GM12878 (cell line): ENCODE results near the gene ABCG5. TPM values are rescaled to one million over a fixed set of nuclear protein-coding genes. Genes with fewer than 3 reads are reported as not detected.

ENCODE experiments used
- ATAC-seq: fragments of 200-7000 bp; cut with Tn5 transposase; 3 replicates; pipeline ENCODE4 v1.9.1; 2020; ENCODE audit warnings: mild to moderate bottlenecking, moderate library complexity
- BruUV-seq: library from RNA; stranded (reverse); fragments of 400-500 nt; replicated peaks from 2 replicates; lab custom pipeline; 2021; lab: Mats Ljungman, UMichigan
- CTCF ChIA-PET: fragments of 300-600 bp; sonication (Branson Sonifier 250); formaldehyde crosslinking; extraction: SDS; loops from one replicate; lab custom pipeline; 2021; ENCODE audit warnings: inconsistent platforms; lab: Yijun Ruan, JAX
- POLR2A ChIA-PET: fragments of 350-600 bp; formaldehyde crosslinking; extraction: SDS; loops from one replicate; lab custom pipeline; 2021; ENCODE audit warnings: inconsistent platforms; lab: Charles Lee
- RAD21 ChIA-PET: fragments of 300-600 bp; sonication (Branson Sonifier 250); formaldehyde crosslinking; loops from one replicate; lab custom pipeline; 2023; ENCODE audit warnings: antibody characterized with exemption; ENCODE audit not compliant: unreplicated experiment; lab: Charles Lee
- SMC1A ChIA-PET: fragments of 300-600 bp; sonication (Branson Sonifier 250); formaldehyde crosslinking; loops from one replicate; lab custom pipeline; 2023; ENCODE audit not compliant: unreplicated experiment, uncharacterized antibody; lab: Charles Lee
- DNase-seq: peaks from one replicate; pipeline ENCODE4 v3.0.0-alpha.2; 2011; ENCODE audit warnings: low read depth, low spot score
- FAIRE-seq: peaks from 3 replicates; lab custom pipeline; 2011; peaks lifted over from hg19 to GRCh38; lab: Jason Lieb, UNC
- H2AFZ ChIP-seq: 2 replicates; pipeline ENCODE4 v1.6.0; 2011; ENCODE audit warnings: low read depth, low read length, control low read depth; ENCODE audit not compliant: control insufficient read depth
- H3K27ac ChIP-seq: 2 replicates; pipeline ENCODE4 v1.5.1; 2011; ENCODE audit warnings: control low read depth; ENCODE audit not compliant: control insufficient read depth, insufficient read depth
- H3K27me3 ChIP-seq, 2 experiments: replicated peaks in 1 of 2; 2 replicates each; pipeline versions ENCODE4 v1.6.0 to v1.6.1; 2011; ENCODE audit warnings: low read length in 1 of 2; ENCODE audit not compliant: control insufficient read depth in 2 of 2, insufficient read depth in 2 of 2
- H3K36me3 ChIP-seq, 2 experiments: 2 replicates each; pipeline ENCODE4 v1.5.1; 2011; ENCODE audit warnings: low read length in 1 of 2; ENCODE audit not compliant: control insufficient read depth in 2 of 2, insufficient read depth in 2 of 2
- H3K4me1 ChIP-seq: 2 replicates; pipeline ENCODE4 v1.6.1; 2011; ENCODE audit warnings: mild to moderate bottlenecking, low read length, moderate library complexity, mixed read lengths; ENCODE audit not compliant: control insufficient read depth, insufficient read depth
- H3K4me2 ChIP-seq: 2 replicates; pipeline ENCODE4 v1.6.0; 2011; ENCODE audit warnings: control low read depth; ENCODE audit not compliant: control insufficient read depth, insufficient read depth
- H3K4me3 ChIP-seq: fragments of 200-600 bp; sonication (generic); 2 replicates; pipeline ENCODE4 v1.5.1; 2016
- H3K79me2 ChIP-seq: 2 replicates; pipeline ENCODE4 v1.6.0; 2011; ENCODE audit warnings: low read length; ENCODE audit not compliant: control insufficient read depth, insufficient read depth
- H3K9ac ChIP-seq: 2 replicates; pipeline ENCODE4 v1.8.0; 2011; ENCODE audit warnings: low read length, control low read depth, mixed read lengths; ENCODE audit not compliant: control insufficient read depth, insufficient read depth
- H3K9me3 ChIP-seq: replicated peaks from 3 replicates; pipeline ENCODE4 v1.5.1; 2011; ENCODE audit warnings: mild to moderate bottlenecking, low read length; ENCODE audit not compliant: control insufficient read depth, insufficient read depth
- H4K20me1 ChIP-seq: 2 replicates; pipeline ENCODE4 v1.6.0; 2011; ENCODE audit not compliant: control insufficient read depth, insufficient read depth
- ASH2L ChIP-seq: fragments of 300-600, 200-600 bp; sonication (generic); IDR thresholded peaks from 2 replicates; pipeline ENCODE4 v1.6.1; 2017; ENCODE audit warnings: low read depth, mild to moderate bottlenecking, borderline replicate concordance
- BHLHE40 ChIP-seq, 2 experiments: fragments of 450-650 bp in 1 of 2; IDR thresholded peaks; 2 replicates each; pipeline ENCODE4 v1.6.1; 2011 to 2017; ENCODE audit warnings: low read depth in 2 of 2, borderline replicate concordance in 1 of 2, improper control_type of control experiment in 1 of 2, low read length in 1 of 2, mild to moderate bottlenecking in 1 of 2
- ESRRA ChIP-seq: IDR thresholded peaks from 2 replicates; pipeline ENCODE4 v1.6.1; 2012; ENCODE audit warnings: mild to moderate bottlenecking, low read length, improper control_type of control experiment
- MTA2 ChIP-seq: fragments of 450-650 bp; IDR thresholded peaks from 2 replicates; pipeline ENCODE4 v1.6.1; 2016; ENCODE audit warnings: low read depth, mild to moderate bottlenecking, moderate library complexity
- RFX5 ChIP-seq: IDR thresholded peaks from 2 replicates; pipeline ENCODE4 v1.6.1; 2011; ENCODE audit warnings: low read depth, low read length, improper control_type of control experiment
- RUNX3 ChIP-seq: IDR thresholded peaks from 2 replicates; pipeline ENCODE4 v1.6.1; 2012; ENCODE audit warnings: low read length, inconsistent platforms
- WGBS: methylation state at CpG from one replicate; pipeline ENCODE4 v1.1.6; 2016; ENCODE audit warnings: low lambda C conversion rate; ENCODE audit not compliant: insufficient replicate concordance, insufficient coverage; ENCODE audit errors: missing lambda C conversion rate; 5-methylcytosine and 5-hydroxymethylcytosine counted together
- in situ Hi-C: fragments of 300-500 bp; cut with MboI; formaldehyde crosslinking; loops from 9 replicates; pipeline ENCODE4 v1.14.3; 2018; ENCODE audit warnings: mixed read lengths
- intact Hi-C: fragments of 100-400 bp; cut with micrococcal nuclease; formaldehyde crosslinking; loops from one replicate; pipeline ENCODE4 v1.14.2; 2022; ENCODE audit not compliant: unreplicated experiment
- polyA plus RNA-seq, 11 experiments: library from polyadenylated mRNA; depleted of rRNA in 4 of 11; unstranded in 6 of 11; stranded (reverse) in 5 of 11; fragments of >200 nt; fragmentation: Nextera tagmentation in 4 of 11; fragmentation: Illumina TruSeq in 1 of 11; extraction: Ambion mirVana in 4 of 11; extraction: Trizol in 1 of 11; gene quantifications; 1 replicate in 1 of 11; 2 replicates in 10 of 11; pipeline versions ENCODE4 v1.2.1 to v1.2.3, GENCODE V29; 2011 to 2016; ENCODE audit warnings: inconsistent platforms in 2 of 11, missing spikeins in 2 of 11, low read depth in 1 of 11
- total RNA-seq, 4 experiments: library from RNA; depleted of rRNA in 3 of 4; stranded (reverse); fragments of >200 nt in 3 of 4; fragmentation: Illumina TruSeq in 1 of 4; extraction: Trizol in 1 of 4; gene quantifications; 2 replicates each; pipeline versions ENCODE4 v1.2.1 to v1.2.3, GENCODE V29; 2013 to 2021
- TF ChIP-seq, protein P1 (sequence below), 3 experiments: IDR thresholded peaks in 2 of 3; conservative IDR thresholded peaks in 1 of 3; 2 replicates each; pipeline ENCODE4 v1.5.1; 2011; ENCODE audit warnings: low read depth in 3 of 3, low read length in 3 of 3, mild to moderate bottlenecking in 3 of 3, control low read depth in 2 of 3, moderate library complexity in 2 of 3, inconsistent platforms in 1 of 3, mixed read lengths in 1 of 3; ENCODE audit not compliant: control insufficient read depth in 2 of 3, insufficient read depth in 1 of 3; ENCODE audit errors: extremely low read depth in 1 of 3
- TF ChIP-seq, protein P2 (sequence below): fragments of 150-350 bp; IDR thresholded peaks from 2 replicates; pipeline ENCODE4 v1.6.1; 2014; ENCODE audit warnings: mild to moderate bottlenecking, low read depth, low read length
- TF ChIP-seq, protein P3 (sequence below): fragments of 450-650 bp; formaldehyde crosslinking; IDR thresholded peaks from 2 replicates; pipeline ENCODE4 v1.5.0; 2022; ENCODE audit warnings: mild to moderate bottlenecking, missing genetic modification characterization
- TF ChIP-seq, protein P4 (sequence below): fragments of 450-650 bp; conservative IDR thresholded peaks from 2 replicates; pipeline ENCODE4 v1.6.1; 2017; ENCODE audit warnings: mild to moderate bottlenecking, moderate library complexity
- TF ChIP-seq, protein P5 (sequence below): fragments of 450-650 bp; IDR thresholded peaks from 2 replicates; pipeline ENCODE4 v1.6.1; 2014; ENCODE audit warnings: mild to moderate bottlenecking

The ABCG5 gene
- total and polyA plus RNA-seq, 10 of the 15 experiments (the other 5 are each of a cell fraction or from before 2014, with no cell fraction given) = not detected

DNA sequence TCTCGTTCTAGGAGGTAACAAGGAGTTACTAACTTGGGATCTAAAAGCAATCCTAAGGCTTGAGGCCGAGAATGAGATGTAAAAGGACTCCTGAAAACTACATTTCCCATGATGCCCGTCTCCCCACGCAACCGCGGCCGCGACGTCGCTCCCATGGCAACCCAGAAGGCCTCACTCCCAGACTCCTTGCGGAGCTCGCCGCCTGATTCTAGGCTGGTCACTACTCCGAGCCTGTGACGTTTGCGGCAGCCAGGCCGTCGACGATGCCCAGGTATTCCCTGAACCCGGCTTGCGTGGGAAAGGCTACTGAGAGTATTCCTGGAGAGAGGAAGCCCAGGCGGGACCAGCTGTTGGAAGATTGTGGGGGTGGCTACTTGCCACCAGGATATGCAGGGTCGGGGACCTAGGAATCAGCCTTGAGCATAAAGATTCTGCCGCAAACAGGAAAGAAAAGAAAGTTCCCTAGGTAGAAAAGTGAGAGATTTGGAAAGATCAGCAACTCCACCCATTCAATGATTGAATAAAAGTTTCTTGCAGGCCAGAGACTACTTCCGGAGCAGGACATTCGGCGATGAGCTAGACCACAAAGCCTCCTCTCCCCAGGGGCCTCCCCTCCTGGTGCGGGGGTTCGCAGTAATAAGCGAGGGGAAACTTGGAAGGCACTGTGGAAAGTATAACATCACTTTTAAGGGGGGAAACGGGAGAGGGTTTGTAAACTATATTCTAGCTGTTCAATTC is 64.6 kb downstream of the ABCG5 start, which contains the start of gene DYNC2LI1:
Gene DYNC2LI1, plus strand, starts transcription at position 164 of the 738 bp plus-strand sequence. Its CDS starts 100 bp downstream, at position 264.
- ChIA-PET SMC1A (interaction anchor here (0.9 to 1.3 kb wide), 3 partner anchors 12 to 130 kb away, joined by 3 to 4 read pairs (median 4); no protein-coding TSS in a partner anchor), RAD21 (interaction anchor here (0.8 kb wide), 1 partner anchor 104 kb away, joined by 3 read pairs; no protein-coding TSS in a partner anchor), CTCF (interaction anchor here (0.5 to 1.7 kb wide), 4 partner anchors 16 to 208 kb away, joined by 3 to 5 read pairs (median 3); no protein-coding TSS in a partner anchor), POLR2A (interaction anchor here (0.6 to 1.0 kb wide), 3 partner anchors 17 to 22 kb away, joined by 3 to 6 read pairs (median 3); no protein-coding TSS in a partner anchor)
- FAIRE-seq = peak; percentile 95
- Histone ChIP-seq H3K36me3 (peaks cover 0 to 4% of the 10 kb centered on the region in 2 experiments; a peak in 1 of 4 replicates), H3K79me2 (no peaks in the 10 kb centered on the region), H3K27me3 (no peaks in the 10 kb centered on the region), H2AFZ (peak within 1 kb of the TSS; percentile 98), H3K9me3 (no peaks in the 10 kb centered on the region), H3K27ac (0 out of 2 replicates have a peak within 1 kb of the TSS, but pooled peaks have one; percentile 20), H3K4me2 (peak within 1 kb of the TSS; percentile 92), H3K9ac (peak within 1 kb of the TSS; percentile 68), H4K20me1 (no peaks in the 10 kb centered on the region), H3K4me1 (no peaks in the 10 kb centered on the region), H3K4me3 (peak within 1 kb of the TSS; percentile 84)
- intact Hi-C loops (no loop called here), in situ Hi-C loops (no loop called here)
- DNase-seq = peak; percentile 66
- peak; percentile 100 for ATAC-seq
- TSS peak; percentile 81 for BruUV-seq
- WGBS = under 1% methylated on average over 31 of the region's 31 CpGs
- TF ChIP-seq, protein P1, sequence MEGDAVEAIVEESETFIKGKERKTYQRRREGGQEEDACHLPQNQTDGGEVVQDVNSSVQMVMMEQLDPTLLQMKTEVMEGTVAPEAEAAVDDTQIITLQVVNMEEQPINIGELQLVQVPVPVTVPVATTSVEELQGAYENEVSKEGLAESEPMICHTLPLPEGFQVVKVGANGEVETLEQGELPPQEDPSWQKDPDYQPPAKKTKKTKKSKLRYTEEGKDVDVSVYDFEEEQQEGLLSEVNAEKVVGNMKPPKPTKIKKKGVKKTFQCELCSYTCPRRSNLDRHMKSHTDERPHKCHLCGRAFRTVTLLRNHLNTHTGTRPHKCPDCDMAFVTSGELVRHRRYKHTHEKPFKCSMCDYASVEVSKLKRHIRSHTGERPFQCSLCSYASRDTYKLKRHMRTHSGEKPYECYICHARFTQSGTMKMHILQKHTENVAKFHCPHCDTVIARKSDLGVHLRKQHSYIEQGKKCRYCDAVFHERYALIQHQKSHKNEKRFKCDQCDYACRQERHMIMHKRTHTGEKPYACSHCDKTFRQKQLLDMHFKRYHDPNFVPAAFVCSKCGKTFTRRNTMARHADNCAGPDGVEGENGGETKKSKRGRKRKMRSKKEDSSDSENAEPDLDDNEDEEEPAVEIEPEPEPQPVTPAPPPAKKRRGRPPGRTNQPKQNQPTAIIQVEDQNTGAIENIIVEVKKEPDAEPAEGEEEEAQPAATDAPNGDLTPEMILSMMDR (IDR thresholded peaks at IDR 0.05 in 2 of 3, conservative IDR thresholded peaks at IDR 0.05 in 1 of 3; ENCODE audit: control insufficient read depth in 2 of 3, extremely low read depth in 1 of 3, insufficient read depth in 1 of 3, low read depth in 3 of 3, low read length in 3 of 3) = no peak
- TF ChIP-seq, protein P2, sequence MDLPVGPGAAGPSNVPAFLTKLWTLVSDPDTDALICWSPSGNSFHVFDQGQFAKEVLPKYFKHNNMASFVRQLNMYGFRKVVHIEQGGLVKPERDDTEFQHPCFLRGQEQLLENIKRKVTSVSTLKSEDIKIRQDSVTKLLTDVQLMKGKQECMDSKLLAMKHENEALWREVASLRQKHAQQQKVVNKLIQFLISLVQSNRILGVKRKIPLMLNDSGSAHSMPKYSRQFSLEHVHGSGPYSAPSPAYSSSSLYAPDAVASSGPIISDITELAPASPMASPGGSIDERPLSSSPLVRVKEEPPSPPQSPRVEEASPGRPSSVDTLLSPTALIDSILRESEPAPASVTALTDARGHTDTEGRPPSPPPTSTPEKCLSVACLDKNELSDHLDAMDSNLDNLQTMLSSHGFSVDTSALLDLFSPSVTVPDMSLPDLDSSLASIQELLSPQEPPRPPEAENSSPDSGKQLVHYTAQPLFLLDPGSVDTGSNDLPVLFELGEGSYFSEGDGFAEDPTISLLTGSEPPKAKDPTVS = no peak
- no peak for TF ChIP-seq ASH2L
- TF ChIP-seq, protein P3, sequence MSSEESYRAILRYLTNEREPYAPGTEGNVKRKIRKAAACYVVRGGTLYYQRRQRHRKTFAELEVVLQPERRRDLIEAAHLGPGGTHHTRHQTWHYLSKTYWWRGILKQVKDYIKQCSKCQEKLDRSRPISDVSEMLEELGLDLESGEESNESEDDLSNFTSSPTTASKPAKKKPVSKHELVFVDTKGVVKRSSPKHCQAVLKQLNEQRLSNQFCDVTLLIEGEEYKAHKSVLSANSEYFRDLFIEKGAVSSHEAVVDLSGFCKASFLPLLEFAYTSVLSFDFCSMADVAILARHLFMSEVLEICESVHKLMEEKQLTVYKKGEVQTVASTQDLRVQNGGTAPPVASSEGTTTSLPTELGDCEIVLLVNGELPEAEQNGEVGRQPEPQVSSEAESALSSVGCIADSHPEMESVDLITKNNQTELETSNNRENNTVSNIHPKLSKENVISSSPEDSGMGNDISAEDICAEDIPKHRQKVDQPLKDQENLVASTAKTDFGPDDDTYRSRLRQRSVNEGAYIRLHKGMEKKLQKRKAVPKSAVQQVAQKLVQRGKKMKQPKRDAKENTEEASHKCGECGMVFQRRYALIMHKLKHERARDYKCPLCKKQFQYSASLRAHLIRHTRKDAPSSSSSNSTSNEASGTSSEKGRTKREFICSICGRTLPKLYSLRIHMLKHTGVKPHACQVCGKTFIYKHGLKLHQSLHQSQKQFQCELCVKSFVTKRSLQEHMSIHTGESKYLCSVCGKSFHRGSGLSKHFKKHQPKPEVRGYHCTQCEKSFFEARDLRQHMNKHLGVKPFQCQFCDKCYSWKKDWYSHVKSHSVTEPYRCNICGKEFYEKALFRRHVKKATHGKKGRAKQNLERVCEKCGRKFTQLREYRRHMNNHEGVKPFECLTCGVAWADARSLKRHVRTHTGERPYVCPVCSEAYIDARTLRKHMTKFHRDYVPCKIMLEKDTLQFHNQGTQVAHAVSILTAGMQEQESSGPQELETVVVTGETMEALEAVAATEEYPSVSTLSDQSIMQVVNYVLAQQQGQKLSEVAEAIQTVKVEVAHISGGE = no peak
- peak; percentile 86 for TF ChIP-seq RUNX3
- TF ChIP-seq BHLHE40 (IDR thresholded peaks at IDR 0.05; ENCODE audit: borderline replicate concordance in 1 of 2, low read depth in 2 of 2, low read length in 1 of 2) = peak in 1 of 2 experiments; percentile 20; a peak in 1 of 4 replicates
- TF ChIP-seq RFX5 = no peak
- TF ChIP-seq MTA2 = peak; percentile 40; the same call in 1 of the 2 replicates
- no peak for TF ChIP-seq ESRRA
- TF ChIP-seq, protein P4, sequence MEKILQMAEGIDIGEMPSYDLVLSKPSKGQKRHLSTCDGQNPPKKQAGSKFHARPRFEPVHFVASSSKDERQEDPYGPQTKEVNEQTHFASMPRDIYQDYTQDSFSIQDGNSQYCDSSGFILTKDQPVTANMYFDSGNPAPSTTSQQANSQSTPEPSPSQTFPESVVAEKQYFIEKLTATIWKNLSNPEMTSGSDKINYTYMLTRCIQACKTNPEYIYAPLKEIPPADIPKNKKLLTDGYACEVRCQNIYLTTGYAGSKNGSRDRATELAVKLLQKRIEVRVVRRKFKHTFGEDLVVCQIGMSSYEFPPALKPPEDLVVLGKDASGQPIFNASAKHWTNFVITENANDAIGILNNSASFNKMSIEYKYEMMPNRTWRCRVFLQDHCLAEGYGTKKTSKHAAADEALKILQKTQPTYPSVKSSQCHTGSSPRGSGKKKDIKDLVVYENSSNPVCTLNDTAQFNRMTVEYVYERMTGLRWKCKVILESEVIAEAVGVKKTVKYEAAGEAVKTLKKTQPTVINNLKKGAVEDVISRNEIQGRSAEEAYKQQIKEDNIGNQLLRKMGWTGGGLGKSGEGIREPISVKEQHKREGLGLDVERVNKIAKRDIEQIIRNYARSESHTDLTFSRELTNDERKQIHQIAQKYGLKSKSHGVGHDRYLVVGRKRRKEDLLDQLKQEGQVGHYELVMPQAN = peak; percentile 93
- TF ChIP-seq, protein P5, sequence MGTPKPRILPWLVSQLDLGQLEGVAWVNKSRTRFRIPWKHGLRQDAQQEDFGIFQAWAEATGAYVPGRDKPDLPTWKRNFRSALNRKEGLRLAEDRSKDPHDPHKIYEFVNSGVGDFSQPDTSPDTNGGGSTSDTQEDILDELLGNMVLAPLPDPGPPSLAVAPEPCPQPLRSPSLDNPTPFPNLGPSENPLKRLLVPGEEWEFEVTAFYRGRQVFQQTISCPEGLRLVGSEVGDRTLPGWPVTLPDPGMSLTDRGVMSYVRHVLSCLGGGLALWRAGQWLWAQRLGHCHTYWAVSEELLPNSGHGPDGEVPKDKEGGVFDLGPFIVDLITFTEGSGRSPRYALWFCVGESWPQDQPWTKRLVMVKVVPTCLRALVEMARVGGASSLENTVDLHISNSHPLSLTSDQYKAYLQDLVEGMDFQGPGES = no peak
